Testis (tissue), 3 donors: ENCODE results near the gene TGFBR2. TPM values are rescaled to one million over a fixed set of nuclear protein-coding genes. Genes with fewer than 3 reads are reported as not detected.

Experiments
- DNase-seq: peaks from one replicate; pipeline ENCODE4 v3.0.0-alpha.2; 2019
- H3K27ac ChIP-seq, 2 donors: fragments of 200-600 bp; sonication (generic); one replicate each; pipeline ENCODE4 v1.5.1; 2019
- H3K27me3 ChIP-seq: fragments of 200-600 bp; sonication (generic); one replicate; pipeline ENCODE4 v1.5.1; 2019
- H3K36me3 ChIP-seq: fragments of 200-600 bp; sonication (generic); one replicate; pipeline ENCODE4 v1.5.1; 2017; ENCODE audit warnings: low read depth; ENCODE audit errors: missing control alignments
- H3K4me1 ChIP-seq: fragments of 200-600 bp; sonication (generic); one replicate; pipeline ENCODE4 v1.5.1; 2019
- H3K4me3 ChIP-seq, 2 donors: fragments of 200-600 bp; sonication (generic); one replicate each; pipeline ENCODE4 v1.5.1; 2017 to 2019
- H3K9me3 ChIP-seq: fragments of 200-600 bp; sonication (generic); one replicate; pipeline ENCODE4 v1.5.1; 2017
- CTCF ChIP-seq, 3 experiments: fragments of 450-650 bp in 2 of 3; fragments of 200-600 bp in 1 of 3; sonication (generic) in 1 of 3; IDR thresholded peaks; one replicate each; pipeline ENCODE4 v1.5.1; 2016 to 2019; ENCODE audit warnings: antibody characterized with exemption in 3 of 3, mild to moderate bottlenecking in 2 of 3, moderate library complexity in 1 of 3
- POLR2A ChIP-seq: fragments of 450-650 bp; IDR thresholded peaks from one replicate; pipeline ENCODE4 v1.6.1; 2017; ENCODE audit warnings: antibody characterized with exemption, mild to moderate bottlenecking, moderate library complexity
- WGBS, 2 donors: methylation state at CpG; one replicate each; pipeline ENCODE4 v1.1.5; 2018; 5-methylcytosine and 5-hydroxymethylcytosine counted together
- intact Hi-C: fragments of 100-400 bp; cut with DNase I; formaldehyde crosslinking; loops from one replicate; pipeline ENCODE4 v1.15.1; 2023; ENCODE audit warnings: low total_unique reads
- polyA plus RNA-seq: library from polyadenylated mRNA; stranded (reverse); fragments of 350-450 nt; fragmentation: Illumina TruSeq; extraction: RNeasy Lipid Tissue Mini Kit (QIAGEN cat#74804); gene quantifications from one replicate; pipeline ENCODE4 v1.2.3, GENCODE V29; 2014; ENCODE audit warnings: low read depth, low replicate concordance; ENCODE audit not compliant: insufficient read depth
- total RNA-seq, 2 donors: library from RNA; depleted of rRNA; stranded (reverse); fragments of >200 nt; gene quantifications; one replicate each; pipeline ENCODE4 v1.2.3, GENCODE V29; 2016

TGFBR2 gene
- total and polyA plus RNA-seq, 3 donors from 2014 or later: 18.7 to 35.3 (median 26.1) TPM

- TF ChIP-seq CTCF (IDR thresholded peaks at IDR 0.05) (no peak), POLR2A (no peak)
- peak; percentile 47 for DNase-seq
These were observed 22.6 kb downstream of the TGFBR2 start for GRCh38 chr3:30628901-30629590.

GRCh38 chr3:30629746-30630145 is 23.3 kb downstream of the TGFBR2 start:
- H3K27ac ChIP-seq: peak overlapping the region; percentile 47 to 65
- no peaks in the 10 kb centered on the region for H3K9me3 ChIP-seq
- intact Hi-C loops: no loop called here
- H3K4me1 ChIP-seq: peaks cover 23% of the 10 kb centered on the region
- no peak for TF ChIP-seq POLR2A
- no peak for TF ChIP-seq CTCF (IDR thresholded peaks at IDR 0.05)
- no peaks in the 10 kb centered on the region for H3K36me3 ChIP-seq
- no peak overlapping the region for H3K4me3 ChIP-seq
- 61 to 63% methylated on average over 6 of the region's 6 CpGs for WGBS, 2 donors
- no peaks in the 10 kb centered on the region for H3K27me3 ChIP-seq
- DNase-seq: no peak

More at GRCh38 chr3:30628901-30629590, 22.6 kb downstream of the TGFBR2 start:
- H3K4me1 ChIP-seq: peaks cover 23% of the 10 kb centered on the region
- H3K4me3 ChIP-seq: no peak overlapping the region
- no peaks in the 10 kb centered on the region for H3K9me3 ChIP-seq
- peak overlapping the region; percentile 47 to 65 for H3K27ac ChIP-seq
- intact Hi-C loops: no loop called here
- WGBS, 2 donors: 76 to 78% methylated on average over 5 of the region's 5 CpGs
- no peaks in the 10 kb centered on the region for H3K27me3 ChIP-seq
- H3K36me3 ChIP-seq: no peaks in the 10 kb centered on the region

GRCh38 chr3:30630238-30631030 is 24.0 kb downstream of the TGFBR2 start:
- Histone ChIP-seq H3K27me3 (no peaks in the 10 kb centered on the region), H3K4me3 (no peak overlapping the region), H3K36me3 (no peaks in the 10 kb centered on the region), H3K27ac (peak overlapping the region in 1 of 2 donors; percentile 65), H3K9me3 (no peaks in the 10 kb centered on the region), H3K4me1 (peaks cover 23% of the 10 kb centered on the region)
- intact Hi-C loops: no loop called here
- TF ChIP-seq CTCF (IDR thresholded peaks at IDR 0.05): no peak
- TF ChIP-seq POLR2A: no peak
- DNase-seq: no peak
- 91 to 92% methylated on average over 2 of the region's 2 CpGs for WGBS, 2 donors

- H3K27me3 ChIP-seq: no peaks in the 10 kb centered on the region
- no peak for DNase-seq
- TF ChIP-seq CTCF (IDR thresholded peaks at IDR 0.05) (no peak), POLR2A (no peak)
- peak overlapping the region in 1 of 2 donors; percentile 65 for H3K27ac ChIP-seq
- no peak overlapping the region for H3K4me3 ChIP-seq
- no peaks in the 10 kb centered on the region for H3K36me3 ChIP-seq
- no peaks in the 10 kb centered on the region for H3K9me3 ChIP-seq
- 80 to 81% methylated on average over 7 of the region's 7 CpGs for WGBS, 2 donors
- peaks cover 23% of the 10 kb centered on the region for H3K4me1 ChIP-seq
- intact Hi-C loops: no loop called here
These were observed 25.0 kb downstream of the TGFBR2 start for GRCh38 chr3:30631243-30631904.
